B cell (primary cell): ENCODE measurements around the gene ACSM2A. TPM values are rescaled to one million over a fixed set of nuclear protein-coding genes. Genes with fewer than 3 reads are reported as not detected.
"Not testable (repeated sequence)": the region's sequence is repeated elsewhere in the genome, so short reads cannot be mapped to it uniquely, and the experiment has no call there.

Experiments used
- ATAC-seq: fragments of 200-7000 bp; cut with Tn5 transposase; one replicate; pipeline ENCODE4 v1.10.0; 2021; ENCODE audit warnings: low read depth, mild to moderate bottlenecking, moderate number of reproducible peaks, moderate library complexity
- CTCF ChIA-PET: fragments of 350-600 bp; sonication (Branson Sonifier 250); formaldehyde crosslinking; loops from one replicate; lab custom pipeline; 2021; ENCODE audit warnings: antibody characterized with exemption, inconsistent platforms; lab: Charles Lee
- POLR2A ChIA-PET: fragments of 350-600 bp; sonication (Branson Sonifier 250); formaldehyde crosslinking; loops from one replicate; lab custom pipeline; 2021; ENCODE audit warnings: antibody characterized with exemption; lab: Charles Lee
- DNase-seq: peaks from one replicate; pipeline ENCODE4 v3.0.0; 2013
- H2AFZ ChIP-seq: 2 replicates; pipeline ENCODE4 v1.6.1; 2012; ENCODE audit warnings: mild to moderate bottlenecking, low read depth, low read length; ENCODE audit not compliant: insufficient read depth, poor library complexity, severe bottlenecking
- H3K27ac ChIP-seq, 2 donors: 1 replicate in 1 of 2; 2 replicates in 1 of 2; pipeline ENCODE4 v1.5.1; 2012 to 2013; ENCODE audit warnings: low read length in 2 of 2, mild to moderate bottlenecking in 2 of 2, moderate library complexity in 1 of 2
- H3K27me3 ChIP-seq, 4 experiments: fragments of 200-600 bp in 1 of 4; sonication (generic) in 1 of 4; replicated peaks in 1 of 4; 1 replicate in 2 of 4; 2 replicates in 2 of 4; pipeline versions ENCODE4 v1.6.1 to v1.7.0; 2013 to 2016; ENCODE audit warnings: low read length in 3 of 4, mild to moderate bottlenecking in 2 of 4, mixed read lengths in 1 of 4, moderate library complexity in 1 of 4; ENCODE audit not compliant: insufficient read depth in 4 of 4, control insufficient read depth in 3 of 4; ENCODE audit errors: control extremely low read depth in 1 of 4
- H3K36me3 ChIP-seq, 2 experiments: replicated peaks in 1 of 2; 1 replicate in 1 of 2; 2 replicates in 1 of 2; pipeline versions ENCODE4 v1.6.1 to v1.7.1; 2013; ENCODE audit warnings: low read length in 1 of 2; ENCODE audit not compliant: insufficient read depth in 2 of 2, control insufficient read depth in 1 of 2; ENCODE audit errors: control extremely low read depth in 1 of 2, extremely low read depth in 1 of 2
- H3K4me1 ChIP-seq, 2 donors: fragments of 200-600 bp in 1 of 2; sonication (generic) in 1 of 2; 1 replicate in 1 of 2; 2 replicates in 1 of 2; pipeline versions ENCODE4 v1.5.1 to v1.6.1; 2013 to 2017; ENCODE audit warnings: low read length in 2 of 2; ENCODE audit not compliant: control insufficient read depth in 2 of 2, insufficient read depth in 2 of 2
- H3K4me2 ChIP-seq: replicated peaks from 2 replicates; pipeline ENCODE3; 2012; ENCODE audit warnings: mild to moderate bottlenecking, low read depth, low read length; ENCODE audit not compliant: poor library complexity, severe bottlenecking
- H3K4me3 ChIP-seq, 5 experiments: fragments of 200-600 bp in 1 of 5; sonication (generic) in 1 of 5; 1 replicate in 3 of 5; 2 replicates in 2 of 5; pipeline versions ENCODE4 v1.5.1 to v1.7.0; 2011 to 2016; ENCODE audit warnings: low read length in 4 of 5, mild to moderate bottlenecking in 4 of 5, low read depth in 2 of 5, control low read depth in 1 of 5, moderate library complexity in 1 of 5; ENCODE audit not compliant: insufficient read depth in 1 of 5; ENCODE audit errors: control extremely low read depth in 1 of 5, extremely low read depth in 1 of 5
- H3K79me2 ChIP-seq: fragments of 200-600 bp; sonication (generic); one replicate; pipeline ENCODE4 v1.6.0; 2016; ENCODE audit warnings: low read length; ENCODE audit not compliant: control insufficient read depth, insufficient read depth
- H3K9ac ChIP-seq: fragments of 200-600 bp; sonication (generic); 2 replicates; pipeline ENCODE4 v1.6.1; 2017; ENCODE audit warnings: mild to moderate bottlenecking, low read length, moderate library complexity
- H3K9me3 ChIP-seq, 3 donors: one replicate each; pipeline versions ENCODE4 v1.6.1 to v1.7.1; 2013; ENCODE audit warnings: low read length in 2 of 3; ENCODE audit not compliant: control insufficient read depth in 2 of 3, insufficient read depth in 1 of 3; ENCODE audit errors: control extremely low read depth in 1 of 3
- H4K20me1 ChIP-seq: 2 replicates; pipeline ENCODE4 v1.6.0; 2012; ENCODE audit warnings: mild to moderate bottlenecking, low read length; ENCODE audit not compliant: insufficient read depth, control insufficient read depth, poor library complexity, severe bottlenecking
- H3K27ac Mint-ChIP-seq: one replicate; pipeline ENCODE4 v1.8.0; 2021; ENCODE audit warnings: mixed read lengths
- H3K27me3 Mint-ChIP-seq: one replicate; pipeline ENCODE4 v1.8.0; 2021; ENCODE audit warnings: mixed read lengths
- H3K4me1 Mint-ChIP-seq: one replicate; pipeline ENCODE4 v1.8.0; 2021; ENCODE audit warnings: mixed read lengths
- H3K4me3 Mint-ChIP-seq: one replicate; pipeline ENCODE4 v1.8.0; 2021; ENCODE audit warnings: mixed read lengths
- H3K9me3 Mint-ChIP-seq: one replicate; pipeline ENCODE4 v1.8.0; 2022; ENCODE audit warnings: mixed read lengths; ENCODE audit not compliant: insufficient read depth
- EZH2 ChIP-seq: IDR thresholded peaks from 2 replicates; pipeline ENCODE4 v1.6.1; 2012; ENCODE audit warnings: borderline replicate concordance, low read depth, mild to moderate bottlenecking, moderate library complexity, low read length; ENCODE audit not compliant: insufficient read depth, poor library complexity, severe bottlenecking
- WGBS: methylation state at CpG from one replicate; pipeline ENCODE4 v1.1.5; 2013; ENCODE audit warnings: missing lambda C conversion rate; ENCODE audit not compliant: insufficient coverage; 5-methylcytosine and 5-hydroxymethylcytosine counted together
- intact Hi-C: fragments of 100-400 bp; cut with micrococcal nuclease; formaldehyde crosslinking; loops from one replicate; pipeline ENCODE4 v1.10.0; 2022
- polyA plus RNA-seq: library from polyadenylated mRNA; depleted of rRNA; stranded (reverse); fragments of >200 nt; gene quantifications from 2 replicates; pipeline ENCODE4 v1.2.3, GENCODE V29; 2012
- total RNA-seq, 2 donors: library from RNA; stranded (reverse); fragments of 120-200 nt in 1 of 2; gene quantifications; 1 replicate in 1 of 2; 2 replicates in 1 of 2; pipeline versions ENCODE4 v1.2.3 to v1.2.4, GENCODE V29; 2013 to 2022
- TF ChIP-seq, protein P1 (sequence below): fragments of 200-600 bp; IDR thresholded peaks from one replicate; pipeline ENCODE4 v1.8.0; 2022; ENCODE audit warnings: antibody characterized with exemption, mild to moderate bottlenecking

The ACSM2A gene
- total and polyA plus RNA-seq, 2 donors (not counting 1 experiment from before 2014, with no cell fraction given), result not detected

DNA sequence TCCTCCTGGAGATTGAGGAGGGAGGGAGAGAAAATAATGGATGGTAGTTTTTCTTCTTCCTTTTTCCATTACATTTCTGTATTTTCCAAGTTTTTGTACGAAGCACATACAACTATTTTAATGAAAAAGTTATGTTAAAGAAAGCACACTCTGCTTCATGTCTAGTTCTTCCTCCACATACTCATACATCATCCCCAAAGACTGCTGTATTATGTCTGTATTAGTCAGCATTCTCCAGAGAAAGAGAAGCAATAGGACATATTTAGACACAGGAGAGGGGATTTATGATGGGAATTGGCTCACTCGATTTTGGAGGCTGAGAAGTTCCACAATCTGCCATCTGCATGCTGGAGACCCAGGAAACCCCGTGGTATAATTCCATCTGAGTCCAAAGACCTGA lies 10.1 kb upstream of the ACSM2A start:
- Mint-ChIP-seq H3K4me3 (no peak overlapping the region), H3K4me1 (no peaks in the 10 kb centered on the region), H3K27me3 (peaks cover 3% of the 10 kb centered on the region), H3K27ac (no peak overlapping the region), H3K9me3 (no peaks in the 10 kb centered on the region)
- TF ChIP-seq, protein P1, sequence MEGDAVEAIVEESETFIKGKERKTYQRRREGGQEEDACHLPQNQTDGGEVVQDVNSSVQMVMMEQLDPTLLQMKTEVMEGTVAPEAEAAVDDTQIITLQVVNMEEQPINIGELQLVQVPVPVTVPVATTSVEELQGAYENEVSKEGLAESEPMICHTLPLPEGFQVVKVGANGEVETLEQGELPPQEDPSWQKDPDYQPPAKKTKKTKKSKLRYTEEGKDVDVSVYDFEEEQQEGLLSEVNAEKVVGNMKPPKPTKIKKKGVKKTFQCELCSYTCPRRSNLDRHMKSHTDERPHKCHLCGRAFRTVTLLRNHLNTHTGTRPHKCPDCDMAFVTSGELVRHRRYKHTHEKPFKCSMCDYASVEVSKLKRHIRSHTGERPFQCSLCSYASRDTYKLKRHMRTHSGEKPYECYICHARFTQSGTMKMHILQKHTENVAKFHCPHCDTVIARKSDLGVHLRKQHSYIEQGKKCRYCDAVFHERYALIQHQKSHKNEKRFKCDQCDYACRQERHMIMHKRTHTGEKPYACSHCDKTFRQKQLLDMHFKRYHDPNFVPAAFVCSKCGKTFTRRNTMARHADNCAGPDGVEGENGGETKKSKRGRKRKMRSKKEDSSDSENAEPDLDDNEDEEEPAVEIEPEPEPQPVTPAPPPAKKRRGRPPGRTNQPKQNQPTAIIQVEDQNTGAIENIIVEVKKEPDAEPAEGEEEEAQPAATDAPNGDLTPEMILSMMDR, result no peak
- TF ChIP-seq EZH2, result no peak
- Histone ChIP-seq H2AFZ (no peak overlapping the region), H3K4me3 (no peak overlapping the region), H3K36me3 (no peaks in the 10 kb centered on the region), H3K27ac (no peak overlapping the region), H3K27me3 (no peaks in the 10 kb centered on the region), H3K9ac (no peak overlapping the region), H3K9me3 (no peaks in the 10 kb centered on the region), H3K79me2 (no peaks in the 10 kb centered on the region), H3K4me2 (no peak overlapping the region), H4K20me1 (no peaks in the 10 kb centered on the region), H3K4me1 (no peaks in the 10 kb centered on the region)
- DNase-seq (no peak), ATAC-seq (no peak)
- intact Hi-C loops, result no loop called here
- ChIA-PET CTCF (no interaction called here), POLR2A (no interaction called here)
- 46% methylated on average over 2 of the region's 3 CpGs for WGBS

DNA sequence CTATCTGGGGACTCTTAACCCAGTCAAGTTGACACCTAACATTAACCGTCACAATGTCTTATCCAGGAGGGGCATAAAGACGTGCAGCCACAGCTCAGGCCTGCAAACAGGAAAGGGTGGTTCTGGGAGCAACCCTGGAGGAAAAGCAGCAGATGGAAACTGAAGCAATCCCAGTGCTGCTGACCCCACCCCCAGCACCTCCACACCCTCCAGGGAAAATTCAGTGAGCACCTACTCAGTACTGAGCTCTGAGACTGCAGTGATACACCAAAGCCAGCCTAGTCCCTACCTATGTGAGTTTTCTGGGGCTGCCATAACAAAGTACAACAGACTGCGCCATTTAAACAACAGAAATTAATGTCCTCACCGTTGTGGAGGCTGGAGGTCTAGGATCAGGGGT lies 9.5 kb upstream of the ACSM2A start:
- not testable (repeated sequence) for H3K27ac ChIP-seq

DNA sequence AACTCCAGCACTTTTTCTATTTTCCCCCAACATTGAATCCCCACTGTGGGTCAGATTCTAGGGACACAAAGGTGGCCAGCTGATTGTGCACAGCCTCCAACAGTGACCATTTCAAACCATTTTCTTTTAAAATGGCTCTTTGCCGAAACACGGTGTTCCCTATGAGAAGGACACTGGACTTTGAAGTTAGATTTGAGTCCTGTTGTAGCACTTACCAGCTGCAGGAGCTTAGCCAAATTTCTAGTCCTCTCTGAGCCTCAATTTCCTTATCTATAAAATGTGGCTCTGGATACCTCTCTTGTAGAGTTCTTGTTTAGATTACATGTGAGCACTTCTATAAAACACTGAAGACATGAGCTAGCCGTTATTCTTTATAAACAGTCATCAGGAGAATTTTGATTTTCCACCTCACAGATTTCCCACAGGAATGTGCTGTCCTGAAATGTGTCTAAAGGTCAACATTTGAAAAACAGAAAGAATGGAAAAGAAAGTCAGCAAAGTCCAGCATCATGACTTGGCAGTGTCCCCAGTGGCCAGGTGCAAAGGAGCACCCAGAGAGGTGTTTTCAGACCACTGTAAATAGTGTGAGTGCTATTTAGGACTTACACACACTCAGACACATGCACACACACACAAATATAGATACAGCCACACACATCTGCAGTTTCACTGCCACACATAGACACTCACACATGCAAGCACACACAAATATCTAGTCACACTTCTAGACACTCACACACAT lies 4.5 kb upstream of the ACSM2A start:
- ATAC-seq, CTCF ChIA-PET, H4K20me1 ChIP-seq, H3K27ac Mint-ChIP-seq, H2AFZ ChIP-seq, H3K9me3 ChIP-seq, H3K79me2 ChIP-seq, H3K27me3 Mint-ChIP-seq, H3K4me2 ChIP-seq, POLR2A ChIA-PET, H3K4me1 Mint-ChIP-seq, H3K27me3 ChIP-seq, H3K36me3 ChIP-seq, H3K4me3 Mint-ChIP-seq, H3K4me3 ChIP-seq, intact Hi-C loops, H3K4me1 ChIP-seq, DNase-seq, H3K9ac ChIP-seq, H3K27ac ChIP-seq, H3K9me3 Mint-ChIP-seq: not testable (repeated sequence)
- no CpG with 5 or more reads among the region's 3 CpGs for WGBS

More for the DNA sequence above, 9.5 kb upstream of the ACSM2A start:
- H3K27me3 Mint-ChIP-seq, H3K27me3 ChIP-seq, H2AFZ ChIP-seq, H3K36me3 ChIP-seq, H3K4me3 ChIP-seq, H3K4me1 Mint-ChIP-seq, H3K4me3 Mint-ChIP-seq, H4K20me1 ChIP-seq, ATAC-seq, CTCF ChIA-PET, H3K9me3 ChIP-seq, intact Hi-C loops, H3K9me3 Mint-ChIP-seq, DNase-seq, H3K79me2 ChIP-seq, H3K27ac Mint-ChIP-seq, H3K9ac ChIP-seq, H3K4me2 ChIP-seq, POLR2A ChIA-PET, H3K4me1 ChIP-seq: not testable (repeated sequence)
- WGBS, result no CpG with 5 or more reads among the region's 4 CpGs
